ENCODE measurements around the gene BABAM2. TPM values are rescaled to one million over a fixed set of nuclear protein-coding genes. Genes with fewer than 3 reads are reported as not detected.
A peak's percentile ranks its signal among the peaks of the same experiment; 100 is the strongest.

The BABAM2 gene
- total RNA-seq, 4 donors from 2014 or later: 57.2 to 72.2 (median 67.5) TPM

GRCh38 chr2:27901234-27901633 lies 10.7 kb downstream of the BABAM2 start:
- TF ChIP-seq CTCF (IDR thresholded peaks at IDR 0.05 in 4 of 5, conservative IDR thresholded peaks at IDR 0.05 in 1 of 5): no peak
- TF ChIP-seq POLR2A (IDR thresholded peaks at IDR 0.05): no peak
- H3K27me3 ChIP-seq: no peaks in the 10 kb centered on the region
- ATAC-seq (peak; percentile 97 to 98), DNase-seq (peak; percentile 80 to 88)
- peak overlapping the region; percentile 74 to 86 (median 80) for H3K27ac ChIP-seq
- H3K4me3 ChIP-seq: no peak overlapping the region
- in situ Hi-C loops (cut with MboI; ENCODE audit: low sequenced_read_pairs in 4 of 4) (no loop called here), intact Hi-C loops (cut with DNase I; ENCODE audit: low total_unique reads) (loop anchor here (5.0 kb wide), 2 partner anchors 76 to 431 kb away; no protein-coding TSS in a partner anchor)
- peaks cover 30 to 38% of the 10 kb centered on the region in 2 donors for H3K4me1 ChIP-seq
- H3K36me3 ChIP-seq: peaks cover 0 to 7% of the 10 kb centered on the region in 2 donors
- no peaks in the 10 kb centered on the region for H3K9me3 ChIP-seq

GRCh38 chr2:27902098-27902497 lies 11.6 kb downstream of the BABAM2 start:
- no peak for ATAC-seq
- H3K9me3 ChIP-seq: no peaks in the 10 kb centered on the region
- H3K4me3 ChIP-seq: no peak overlapping the region
- H3K27me3 ChIP-seq: no peaks in the 10 kb centered on the region
- intact Hi-C loops (cut with DNase I; ENCODE audit: low total_unique reads): loop anchor here (5.0 kb wide), 2 partner anchors 75 to 430 kb away; no protein-coding TSS in a partner anchor
- H3K36me3 ChIP-seq: no peaks in the 10 kb centered on the region
- TF ChIP-seq POLR2A (IDR thresholded peaks at IDR 0.05): no peak
- no peak for TF ChIP-seq CTCF (IDR thresholded peaks at IDR 0.05 in 4 of 5, conservative IDR thresholded peaks at IDR 0.05 in 1 of 5)
- in situ Hi-C loops (cut with MboI; ENCODE audit: low sequenced_read_pairs in 4 of 4): no loop called here
- peak overlapping the region; percentile 74 to 86 (median 80) for H3K27ac ChIP-seq
- DNase-seq: no peak
- peaks cover 36 to 46% of the 10 kb centered on the region in 2 donors for H3K4me1 ChIP-seq

- Histone ChIP-seq H3K36me3 (no peaks in the 10 kb centered on the region), H3K27me3 (no peaks in the 10 kb centered on the region), H3K4me3 (no peak overlapping the region), H3K9me3 (no peaks in the 10 kb centered on the region), H3K27ac (peak overlapping the region; percentile 74 to 86 (median 80)), H3K4me1 (peaks cover 42 to 46% of the 10 kb centered on the region in 2 donors)
- ATAC-seq (no peak), DNase-seq (no peak)
- intact Hi-C loops (cut with DNase I; ENCODE audit: low total_unique reads): loop anchor here (5.0 kb wide), 2 partner anchors 74 to 429 kb away; no protein-coding TSS in a partner anchor
- in situ Hi-C loops (cut with MboI; ENCODE audit: low sequenced_read_pairs in 4 of 4): no loop called here
- TF ChIP-seq POLR2A (IDR thresholded peaks at IDR 0.05) (no peak), CTCF (IDR thresholded peaks at IDR 0.05 in 4 of 5, conservative IDR thresholded peaks at IDR 0.05 in 1 of 5) (no peak)
Observed at GRCh38 chr2:27903018-27903417, 12.5 kb downstream of the BABAM2 start.

- Histone ChIP-seq H3K27ac (peak overlapping the region; percentile 74 to 86 (median 80)), H3K9me3 (no peaks in the 10 kb centered on the region), H3K4me1 (peaks cover 42 to 46% of the 10 kb centered on the region in 2 donors), H3K36me3 (no peaks in the 10 kb centered on the region), H3K27me3 (no peaks in the 10 kb centered on the region), H3K4me3 (no peak overlapping the region)
- DNase-seq: peak in 1 of 2 donors; percentile 34
- intact Hi-C loops (cut with DNase I; ENCODE audit: low total_unique reads): loop anchor here (5.0 kb wide), 2 partner anchors 73 to 428 kb away; no protein-coding TSS in a partner anchor
- ATAC-seq: peak; percentile 35 to 50
- no peak for TF ChIP-seq CTCF (IDR thresholded peaks at IDR 0.05 in 4 of 5, conservative IDR thresholded peaks at IDR 0.05 in 1 of 5)
- TF ChIP-seq POLR2A (IDR thresholded peaks at IDR 0.05): no peak
- in situ Hi-C loops (cut with MboI; ENCODE audit: low sequenced_read_pairs in 4 of 4): no loop called here
Observed at GRCh38 chr2:27903649-27904404, 13.3 kb downstream of the BABAM2 start.

All from gastrocnemius medialis (tissue), 4 donors.